Stimulated activated CD4-positive, alpha-beta T cell treated with anti-CD3 and anti-CD28 coated beads, TNF-alpha, amount 100 ng/mL, for 1 hour (primary cell): ENCODE measurements around the gene NF1.

Experiments used
- DNase-seq, 3 donors: peaks; one replicate each; pipeline ENCODE4 v3.0.0-alpha.2; 2020; ENCODE audit warnings: low read depth in 3 of 3, low spot score in 1 of 3

Gene NF1

GRCh38 chr17:31424944-31425281 lies 330.1 kb downstream of the NF1 start:
- no peak for DNase-seq

GRCh38 chr17:31425282-31426040 lies 330.7 kb downstream of the NF1 start:
- no peak for DNase-seq
